DND-41 (cell line): ENCODE measurements around the gene RUVBL2.

Experiments used
- CTCF ChIP-seq: IDR thresholded peaks from 2 replicates; pipeline ENCODE4 v1.5.1; 2012; ENCODE audit warnings: borderline replicate concordance, low read length, moderate library complexity, mild to moderate bottlenecking; ENCODE audit not compliant: poor library complexity, severe bottlenecking; ENCODE audit errors: extremely low read depth
- EZH2 ChIP-seq: IDR thresholded peaks from 3 replicates; pipeline ENCODE4 v1.6.1; 2012; ENCODE audit warnings: borderline replicate concordance, low read depth, mild to moderate bottlenecking, moderate library complexity, low read length, inconsistent platforms; ENCODE audit not compliant: severe bottlenecking

GRCh38 chr19:48986211-48986610 is 7.5 kb upstream of the RUVBL2 start:
- TF ChIP-seq EZH2 (no peak), CTCF (no peak)
